ENCODE measurements around the gene PXN.
"Not testable (repeated sequence)": the region's sequence is repeated elsewhere in the genome, so short reads cannot be mapped to it uniquely, and the experiment has no call there.

DNA sequence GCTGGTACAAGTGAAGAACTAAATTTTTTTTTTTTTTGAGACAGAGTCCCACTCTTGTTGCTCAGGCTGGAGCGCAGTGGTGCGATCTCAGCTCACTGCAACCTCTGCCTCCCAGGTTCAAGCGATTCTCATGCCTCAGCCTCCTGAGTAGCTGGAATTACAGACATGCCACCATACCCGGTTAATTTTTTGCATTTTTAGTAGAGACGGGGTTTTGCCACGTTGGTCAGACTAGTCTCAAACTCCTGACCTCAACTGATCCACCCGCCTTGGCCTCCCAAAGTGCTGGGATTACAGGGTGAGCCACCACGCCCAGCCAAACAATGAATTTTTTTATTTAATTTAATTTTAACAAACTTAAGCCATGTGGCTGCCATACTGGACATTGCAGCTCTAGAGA lies 72.2 kb downstream of the PXN start:
- not testable (repeated sequence) for TF ChIP-seq CTCF (IDR thresholded peaks at IDR 0.05; ENCODE audit: poor library complexity, severe bottlenecking); EZH2 (IDR thresholded peaks at IDR 0.05; ENCODE audit: borderline replicate concordance, insufficient read depth, low read length, poor library complexity, severe bottlenecking); POLR2AphosphoS5 (IDR thresholded peaks at IDR 0.05); REST (IDR thresholded peaks at IDR 0.05; ENCODE audit: borderline replicate concordance); EP300 (conservative IDR thresholded peaks at IDR 0.05; ENCODE audit: poor library complexity, severe bottlenecking); SMC3 (conservative IDR thresholded peaks at IDR 0.05; ENCODE audit: poor library complexity)
